Panc1 (cell line): ENCODE measurements around the gene ARHGEF7. TPM values are rescaled to one million over a fixed set of nuclear protein-coding genes. Genes with fewer than 3 reads are reported as not detected.

ENCODE experiments used
- ATAC-seq: fragments of 200-7000 bp; cut with Tn5 transposase; 2 replicates; pipeline ENCODE4 v1.9.1; 2020; ENCODE audit warnings: mild to moderate bottlenecking, moderate library complexity
- BruUV-seq: library from RNA; stranded (reverse); fragments of 400-500 nt; replicated peaks from 2 replicates; lab custom pipeline; 2021; lab: Mats Ljungman, UMichigan
- CTCF ChIA-PET: fragments of 300-600 bp; sonication (Branson Sonifier 250); formaldehyde crosslinking; loops from one replicate; lab custom pipeline; 2022; ENCODE audit warnings: antibody characterized with exemption; lab: Charles Lee
- POLR2A ChIA-PET: fragments of 300-600 bp; sonication (Branson Sonifier 250); formaldehyde crosslinking; loops from one replicate; lab custom pipeline; 2022; ENCODE audit warnings: antibody characterized with exemption; lab: Charles Lee
- DNase-seq: peaks from one replicate; pipeline ENCODE4 v3.0.0-alpha.2; 2010; ENCODE audit warnings: low read depth, low spot score
- H3K27ac ChIP-seq: 2 replicates; pipeline ENCODE4 v1.5.1; 2011; ENCODE audit warnings: mild to moderate bottlenecking, low read length, inconsistent platforms
- H3K27me3 ChIP-seq: fragments of 200-500 bp; sonication (Bioruptor generic); 2 replicates; pipeline ENCODE4 v1.6.0; 2014; ENCODE audit warnings: low read length, inconsistent platforms; ENCODE audit not compliant: control insufficient read depth, insufficient read depth
- H3K36me3 ChIP-seq: fragments of 200-500 bp; sonication (Bioruptor generic); 2 replicates; pipeline ENCODE4 v1.5.1; 2014; ENCODE audit warnings: inconsistent platforms, mild to moderate bottlenecking, low read length, moderate library complexity; ENCODE audit not compliant: control insufficient read depth, insufficient read depth
- H3K4me1 ChIP-seq: 2 replicates; pipeline ENCODE4 v1.5.1; 2011; ENCODE audit warnings: inconsistent platforms, mild to moderate bottlenecking, low read length, moderate library complexity; ENCODE audit not compliant: control insufficient read depth, insufficient read depth
- H3K4me3 ChIP-seq, 2 experiments: 2 replicates each; pipeline ENCODE4 v1.5.1; 2011 to 2012; ENCODE audit warnings: low read depth in 2 of 2, low read length in 2 of 2, mild to moderate bottlenecking in 2 of 2, inconsistent platforms in 1 of 2, moderate library complexity in 1 of 2
- H3K9me3 ChIP-seq: fragments of 200-500 bp; sonication (Bioruptor generic); 2 replicates; pipeline ENCODE4 v1.5.1; 2014; ENCODE audit warnings: low read depth, mild to moderate bottlenecking, inconsistent platforms, low read length, moderate library complexity; ENCODE audit not compliant: control insufficient read depth, insufficient read depth
- POLR2AphosphoS5 ChIP-seq: IDR thresholded peaks from 2 replicates; pipeline ENCODE4 v1.6.1; 2012; ENCODE audit warnings: mild to moderate bottlenecking, low read depth, low read length, moderate library complexity
- REST ChIP-seq, 2 experiments: IDR thresholded peaks; 2 replicates each; pipeline ENCODE4 v1.6.1; 2011 to 2012; ENCODE audit warnings: low read depth in 2 of 2, control low read depth in 1 of 2, low read length in 1 of 2, mild to moderate bottlenecking in 1 of 2, moderate library complexity in 1 of 2; ENCODE audit not compliant: insufficient read depth in 1 of 2
- SIN3A ChIP-seq: IDR thresholded peaks from 2 replicates; pipeline ENCODE4 v1.6.1; 2012; ENCODE audit warnings: low read depth, mild to moderate bottlenecking, low read length, moderate library complexity, borderline replicate concordance; ENCODE audit not compliant: insufficient read depth
- TCF7L2 ChIP-seq: IDR thresholded peaks from 2 replicates; pipeline ENCODE4 v1.6.1; 2011; ENCODE audit warnings: mild to moderate bottlenecking, low read depth, low read length, inconsistent platforms
- in situ Hi-C: cut with HindIII; loops from 2 replicates; pipeline ENCODE4 v1.10.0; 2016; ENCODE audit warnings: low sequenced_read_pairs, low pct_unique_long_range_greater_than_20kb
- intact Hi-C: fragments of 100-400 bp; cut with micrococcal nuclease; formaldehyde crosslinking; loops from one replicate; pipeline ENCODE4 v1.10.0; 2022; ENCODE audit not compliant: unreplicated experiment
- total RNA-seq: library from RNA; stranded (reverse); gene quantifications from one replicate; pipeline ENCODE4 v1.2.1, GENCODE V29; 2021; ENCODE audit not compliant: unreplicated experiment
- TF ChIP-seq, protein P1 (sequence below): fragments of 450-650 bp; IDR thresholded peaks from 2 replicates; pipeline ENCODE4 v1.5.1; 2017; ENCODE audit warnings: mild to moderate bottlenecking

ARHGEF7 gene
- total RNA-seq, 1 experiment from 2014 or later: 36.4 TPM

GRCh38 chr13:111120422-111120821 is 5.3 kb downstream of the ARHGEF7 start:
- intact Hi-C loops: no loop called here
- CTCF ChIA-PET: no interaction called here
- POLR2A ChIA-PET: no interaction called here

DNA sequence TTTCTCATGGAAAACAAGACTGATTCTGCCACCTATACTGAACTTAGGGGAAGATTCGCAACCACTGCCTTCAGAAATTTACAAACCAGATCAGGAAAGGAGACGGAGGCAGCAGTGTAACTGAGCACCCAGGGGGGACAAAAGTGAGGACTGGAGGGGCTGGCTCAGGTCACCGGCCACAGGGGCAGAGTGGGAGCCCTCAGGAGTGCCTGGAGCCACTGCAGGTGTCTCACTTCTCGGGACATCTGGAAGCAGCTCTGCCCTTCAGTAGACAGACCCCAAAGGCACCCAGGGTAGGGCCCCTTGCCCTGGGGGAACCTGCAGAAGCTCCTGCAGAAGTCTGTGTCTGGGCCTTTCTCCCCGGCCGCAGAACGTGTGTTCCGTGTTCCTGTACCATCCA is 5.8 kb downstream of the ARHGEF7 start:
- BruUV-seq: no TSS peak
- peaks cover 10% of the 10 kb centered on the region for H3K27me3 ChIP-seq
- in situ Hi-C loops (no loop called here), intact Hi-C loops (no loop called here)
- H3K27ac ChIP-seq: no peak overlapping the region
- no peak for ATAC-seq
- CTCF ChIA-PET: no interaction called here
- H3K4me1 ChIP-seq: no peaks in the 10 kb centered on the region
- H3K36me3 ChIP-seq: no peaks in the 10 kb centered on the region
- no peak overlapping the region for H3K4me3 ChIP-seq
- TF ChIP-seq TCF7L2 (no peak), REST (IDR thresholded peaks at IDR 0.05; ENCODE audit: insufficient read depth in 1 of 2, low read depth in 2 of 2, low read length in 1 of 2) (no peak), SIN3A (no peak), POLR2AphosphoS5 (no peak)
- TF ChIP-seq, protein P1, sequence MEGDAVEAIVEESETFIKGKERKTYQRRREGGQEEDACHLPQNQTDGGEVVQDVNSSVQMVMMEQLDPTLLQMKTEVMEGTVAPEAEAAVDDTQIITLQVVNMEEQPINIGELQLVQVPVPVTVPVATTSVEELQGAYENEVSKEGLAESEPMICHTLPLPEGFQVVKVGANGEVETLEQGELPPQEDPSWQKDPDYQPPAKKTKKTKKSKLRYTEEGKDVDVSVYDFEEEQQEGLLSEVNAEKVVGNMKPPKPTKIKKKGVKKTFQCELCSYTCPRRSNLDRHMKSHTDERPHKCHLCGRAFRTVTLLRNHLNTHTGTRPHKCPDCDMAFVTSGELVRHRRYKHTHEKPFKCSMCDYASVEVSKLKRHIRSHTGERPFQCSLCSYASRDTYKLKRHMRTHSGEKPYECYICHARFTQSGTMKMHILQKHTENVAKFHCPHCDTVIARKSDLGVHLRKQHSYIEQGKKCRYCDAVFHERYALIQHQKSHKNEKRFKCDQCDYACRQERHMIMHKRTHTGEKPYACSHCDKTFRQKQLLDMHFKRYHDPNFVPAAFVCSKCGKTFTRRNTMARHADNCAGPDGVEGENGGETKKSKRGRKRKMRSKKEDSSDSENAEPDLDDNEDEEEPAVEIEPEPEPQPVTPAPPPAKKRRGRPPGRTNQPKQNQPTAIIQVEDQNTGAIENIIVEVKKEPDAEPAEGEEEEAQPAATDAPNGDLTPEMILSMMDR: no peak
- POLR2A ChIA-PET: no interaction called here
- no peak for DNase-seq
- H3K9me3 ChIP-seq: no peaks in the 10 kb centered on the region

More at GRCh38 chr13:111120422-111120821, 5.3 kb downstream of the ARHGEF7 start:
- peaks cover 10% of the 10 kb centered on the region for H3K27me3 ChIP-seq
- H3K4me3 ChIP-seq: no peak overlapping the region
- ATAC-seq (no peak), DNase-seq (no peak)
- no peaks in the 10 kb centered on the region for H3K36me3 ChIP-seq
- no peak overlapping the region for H3K27ac ChIP-seq
- no peak for TF ChIP-seq POLR2AphosphoS5
- no peak for TF ChIP-seq TCF7L2
- TF ChIP-seq, protein P1: no peak
- TF ChIP-seq SIN3A: no peak
- TF ChIP-seq REST (IDR thresholded peaks at IDR 0.05; ENCODE audit: insufficient read depth in 1 of 2, low read depth in 2 of 2, low read length in 1 of 2): no peak
- no peaks in the 10 kb centered on the region for H3K9me3 ChIP-seq
- in situ Hi-C loops: no loop called here
- BruUV-seq: no TSS peak
- no peaks in the 10 kb centered on the region for H3K4me1 ChIP-seq
